Right hindlimb (tissue), 1 donor: ENCODE results near the gene ACAP2.
"Not testable (repeated sequence)": the region's sequence is repeated elsewhere in the genome, so short reads cannot be mapped to it uniquely, and the experiment has no call there.

Experiments
- DNase-seq: peaks from one replicate; pipeline ENCODE4 v3.0.0-alpha.2; 2018

The ACAP2 gene

DNA sequence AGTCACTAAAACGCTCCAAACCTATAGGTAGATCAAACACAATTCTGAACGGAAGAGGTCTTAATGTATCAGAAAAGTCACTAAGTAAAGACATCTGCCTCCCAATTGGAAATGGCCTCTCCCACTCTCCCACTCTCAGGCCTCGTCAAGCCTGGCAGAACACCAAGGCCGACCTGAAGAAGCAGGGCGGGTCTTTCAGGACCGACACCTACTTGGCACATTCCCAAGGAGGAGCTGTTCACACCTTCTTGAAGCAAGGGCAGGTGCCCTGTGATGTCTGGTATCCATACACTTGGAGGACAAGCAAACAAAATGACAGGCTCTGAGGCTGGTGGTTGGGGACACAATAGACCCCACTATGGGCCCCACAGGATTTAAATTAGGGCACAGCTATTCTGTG, 201.9 kb downstream of the ACAP2 start:
- peak; percentile 16 for DNase-seq

DNA sequence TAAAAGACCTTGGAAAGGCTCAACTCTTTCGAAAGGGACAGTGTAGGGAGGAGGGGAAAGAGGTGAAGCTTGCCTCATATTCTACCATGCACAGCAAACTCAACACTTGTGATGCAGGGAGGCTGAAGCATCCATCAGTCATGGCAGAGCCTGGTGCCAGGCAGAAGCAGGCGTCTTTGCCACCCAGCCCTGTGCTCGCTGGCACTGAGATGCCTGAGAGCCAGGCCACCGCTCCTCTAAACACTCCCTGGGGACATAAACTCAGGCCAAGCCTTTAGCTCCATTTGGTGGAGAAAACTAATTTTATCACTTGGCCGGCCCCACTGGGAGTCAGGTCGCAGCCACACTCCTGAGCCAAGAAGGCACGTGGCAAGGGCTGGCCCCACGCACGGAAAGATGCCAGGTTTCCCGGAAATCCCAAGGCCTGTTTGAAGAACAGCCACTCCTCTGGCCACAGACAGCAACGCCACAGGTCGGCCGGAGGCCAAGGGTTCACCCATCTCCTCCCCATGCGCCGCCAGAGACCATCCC, 202.6 kb downstream of the ACAP2 start:
- DNase-seq = peak; percentile 20

DNA sequence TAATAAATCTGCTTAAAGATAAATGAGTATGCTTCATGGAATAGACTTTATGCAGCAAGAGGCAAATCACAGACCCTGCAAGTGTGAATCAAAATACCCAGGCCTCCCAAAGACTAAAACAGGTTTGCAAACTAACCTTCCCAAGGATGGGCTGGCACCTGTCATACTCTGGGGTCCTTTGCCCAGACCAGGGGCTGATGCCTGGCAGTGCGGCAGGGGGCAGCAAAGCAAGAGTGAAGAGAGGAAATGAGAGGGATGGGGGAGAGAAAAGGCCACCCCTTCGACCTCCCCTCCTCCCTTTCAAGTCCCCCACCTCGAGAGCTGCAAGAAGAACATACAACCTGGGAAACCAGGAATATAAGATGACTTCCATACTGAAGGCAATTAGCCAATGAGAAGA, 203.7 kb downstream of the ACAP2 start:
- DNase-seq = no peak

DNA sequence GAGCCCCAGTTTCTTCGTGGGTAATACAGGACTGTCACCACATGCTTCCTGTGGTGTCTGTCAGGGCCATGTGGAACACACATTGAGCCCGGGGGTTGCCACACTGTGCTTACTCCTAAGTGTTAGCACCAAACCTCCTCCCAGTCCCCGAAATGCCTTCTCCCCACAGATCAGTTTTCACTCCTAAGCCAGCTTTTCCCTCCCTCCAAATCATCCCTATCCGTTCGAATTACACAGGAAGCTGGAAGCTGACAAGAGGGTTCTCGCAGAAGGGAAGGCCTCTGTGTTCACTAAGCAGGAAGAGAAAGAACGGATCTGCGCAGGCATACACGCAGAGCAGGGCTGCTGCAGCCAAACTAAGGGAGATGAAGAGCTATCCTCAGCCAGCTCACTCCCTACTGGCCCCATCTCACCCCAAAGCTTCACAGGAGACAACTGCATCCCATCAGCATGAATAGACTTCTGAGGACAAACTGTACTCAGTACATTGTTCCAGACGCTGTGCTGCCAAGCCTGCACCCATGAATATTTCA, 204.2 kb downstream of the ACAP2 start:
- DNase-seq = peak; percentile 72

DNA sequence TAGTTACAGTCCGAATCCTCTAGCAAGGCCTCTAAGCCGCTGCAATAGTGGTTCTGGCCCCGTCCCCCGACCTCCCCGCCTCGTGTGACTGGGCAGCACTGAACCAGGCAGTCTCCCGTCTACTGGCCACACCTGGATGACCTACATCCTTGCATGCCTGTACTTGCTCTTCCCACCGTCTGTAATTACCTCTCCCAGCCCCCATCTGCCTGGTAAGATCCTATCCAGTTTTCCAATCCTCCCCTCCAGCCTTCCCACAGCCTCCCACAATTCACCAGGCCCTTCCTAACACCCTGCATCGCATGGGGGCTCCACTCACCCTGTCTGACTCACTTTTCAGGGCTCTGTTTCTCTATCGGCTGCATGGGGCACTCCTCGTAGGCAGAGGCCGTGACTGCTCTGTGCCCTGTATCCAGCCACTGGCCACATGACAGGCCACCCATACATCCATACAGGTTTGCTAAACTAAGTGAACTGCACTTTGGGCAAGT, 204.7 kb downstream of the ACAP2 start:
- no peak for DNase-seq

DNA sequence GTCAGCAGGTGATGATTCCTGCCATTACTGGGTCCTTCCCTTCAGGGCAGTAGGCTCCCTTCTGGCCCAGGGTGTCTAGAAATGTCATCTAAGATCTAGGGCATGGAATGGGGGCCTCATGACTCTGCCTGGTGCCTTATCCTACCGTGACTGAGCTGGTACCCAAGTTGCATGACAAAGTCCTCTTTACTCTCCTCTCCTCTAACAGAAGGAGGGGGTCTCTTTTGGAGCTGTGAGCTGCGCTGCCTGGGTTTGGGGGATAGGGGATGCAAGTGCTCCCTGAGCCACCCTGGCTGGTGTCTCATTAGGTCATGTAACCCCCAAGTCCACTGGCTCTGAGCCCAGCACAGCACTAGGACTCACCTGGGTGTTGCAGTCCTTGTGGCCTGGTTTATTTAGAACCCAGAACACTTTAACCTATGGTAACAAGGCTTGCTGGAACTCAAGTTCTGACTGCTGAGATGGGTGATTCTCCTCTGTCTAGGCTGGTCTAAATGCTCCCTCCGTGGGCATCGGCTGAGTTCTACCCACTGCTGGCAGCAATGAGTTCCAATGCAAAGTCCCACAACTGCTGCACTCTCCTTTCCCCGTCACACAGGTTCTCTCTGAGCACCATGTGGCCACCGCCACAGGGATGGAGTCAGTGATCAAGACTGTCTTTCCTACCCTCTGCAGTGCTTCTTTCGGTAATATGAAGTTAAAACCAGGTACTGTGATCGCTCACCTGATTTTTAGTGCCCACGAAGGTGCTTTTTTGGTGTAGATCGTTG, 205.8 kb downstream of the ACAP2 start:
- no peak for DNase-seq

DNA sequence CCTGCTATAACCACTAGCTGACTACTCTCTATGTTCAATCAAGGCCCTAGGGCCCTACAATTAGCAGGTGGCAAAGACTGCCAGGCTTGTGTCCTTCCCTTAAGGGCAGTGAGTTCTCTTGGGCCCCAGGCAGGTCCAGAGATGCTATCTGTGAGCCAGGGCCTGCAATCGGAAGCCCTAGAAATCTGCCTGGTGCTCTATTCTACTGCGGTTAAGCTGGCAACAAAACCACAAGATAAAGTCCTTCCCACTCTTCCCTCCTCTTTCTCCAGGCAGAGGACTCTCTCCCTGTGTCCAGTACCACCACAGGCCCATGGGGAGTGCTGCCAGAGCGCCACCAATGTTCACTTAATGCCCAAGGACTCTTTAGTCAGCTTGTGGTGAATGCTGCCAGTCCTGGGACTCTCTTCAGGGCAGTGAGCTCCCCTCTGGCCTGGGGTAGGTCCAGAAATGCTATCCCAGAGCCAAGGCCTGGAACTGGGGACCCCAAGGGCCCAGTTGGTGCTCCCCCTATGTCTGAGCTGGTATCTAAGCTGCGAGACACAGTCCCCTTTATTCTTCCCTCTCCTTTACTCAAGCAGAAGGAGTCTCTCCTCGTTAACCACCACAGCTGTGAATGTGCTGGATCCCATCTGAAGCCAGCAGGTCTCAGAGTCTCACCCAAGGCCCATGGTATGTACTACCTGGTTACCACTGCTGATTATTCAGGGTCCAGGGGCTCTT, 206.6 kb downstream of the ACAP2 start:
- peak; percentile 7 for DNase-seq

DNA sequence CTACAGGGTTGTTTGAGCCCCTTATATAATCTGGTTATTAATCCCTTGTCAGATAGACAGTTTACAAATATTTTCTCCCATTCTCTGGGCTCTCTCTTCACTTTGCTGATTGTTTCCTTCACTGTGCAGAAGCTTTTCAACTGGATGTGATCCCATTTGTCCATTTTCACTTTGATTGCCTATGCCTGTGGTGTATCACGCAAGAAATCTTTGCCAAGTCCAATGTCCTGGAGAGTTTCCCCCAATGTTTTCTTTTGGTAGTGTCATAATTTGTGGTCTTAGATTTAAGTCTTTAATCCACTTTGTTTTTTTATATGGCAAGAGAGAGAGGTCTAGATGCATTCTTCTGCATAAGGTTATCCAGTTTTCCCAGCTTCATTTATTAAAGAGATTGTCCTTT, 212.6 kb downstream of the ACAP2 start:
- no peak for DNase-seq

DNA sequence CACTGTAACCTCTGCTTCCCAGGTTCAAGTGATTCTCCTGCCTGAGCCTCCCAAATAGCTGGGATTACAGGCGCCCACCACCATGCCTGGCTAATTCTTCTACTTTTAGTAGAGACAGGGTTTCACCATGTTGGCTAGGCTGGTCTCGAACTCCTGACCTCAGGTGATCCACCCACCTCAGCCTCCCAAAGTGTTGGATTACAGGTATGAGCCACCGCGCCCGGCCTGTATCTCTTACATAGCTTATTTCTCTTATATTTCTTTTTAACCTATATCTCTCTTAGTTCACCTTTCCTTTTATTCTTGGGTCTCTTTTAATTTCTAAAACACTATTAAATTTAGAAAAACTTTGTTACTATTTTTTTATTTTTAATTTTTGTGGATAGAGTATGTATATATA, 213.9 kb downstream of the ACAP2 start:
- not testable (repeated sequence) for DNase-seq

DNA sequence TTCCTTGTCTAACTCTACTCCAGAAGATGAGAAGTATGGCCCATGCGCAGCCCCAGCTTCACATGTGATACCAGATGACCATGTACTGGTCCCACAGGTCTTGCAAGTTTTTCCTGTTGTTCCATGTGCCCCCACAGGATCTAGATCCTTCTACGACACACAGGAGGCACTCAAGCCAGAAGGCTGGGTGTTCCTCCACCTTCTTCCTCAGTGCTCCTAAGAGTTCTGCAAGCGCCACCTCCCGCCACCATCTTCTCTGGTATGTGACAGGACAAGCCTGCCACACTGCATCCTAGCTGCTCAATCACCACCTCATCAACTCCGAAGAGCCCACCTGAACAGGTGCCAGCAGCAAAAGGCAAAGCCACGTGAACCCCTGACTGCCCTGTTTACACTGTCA, 214.9 kb downstream of the ACAP2 start:
- no peak for DNase-seq

DNA sequence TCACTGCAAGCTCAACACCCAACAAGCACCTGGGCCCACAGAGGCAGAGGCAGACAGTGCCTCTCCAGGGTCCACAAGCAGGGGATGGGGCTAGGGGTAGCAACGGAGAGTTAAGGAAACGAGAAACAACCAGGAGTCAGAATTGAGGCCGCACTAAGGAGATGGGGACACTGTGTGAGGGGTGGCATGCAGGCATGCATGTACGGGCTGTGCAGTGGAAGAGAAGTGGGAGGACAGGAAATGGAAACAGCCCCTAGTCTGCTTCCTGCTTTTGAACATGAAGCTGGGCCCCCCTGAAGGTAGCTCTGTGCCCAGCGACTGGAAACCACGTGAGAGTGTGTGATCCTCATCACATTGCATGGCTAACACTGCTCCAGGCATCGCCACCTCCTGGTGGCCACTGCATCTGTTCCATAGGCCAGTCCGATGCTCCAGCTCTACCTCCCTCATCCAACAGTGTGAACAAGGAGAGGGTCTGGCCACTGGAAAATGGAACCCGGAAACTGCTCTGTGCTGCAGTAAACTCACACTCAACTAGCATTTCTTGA, 215.8 kb downstream of the ACAP2 start:
- no peak for DNase-seq

DNA sequence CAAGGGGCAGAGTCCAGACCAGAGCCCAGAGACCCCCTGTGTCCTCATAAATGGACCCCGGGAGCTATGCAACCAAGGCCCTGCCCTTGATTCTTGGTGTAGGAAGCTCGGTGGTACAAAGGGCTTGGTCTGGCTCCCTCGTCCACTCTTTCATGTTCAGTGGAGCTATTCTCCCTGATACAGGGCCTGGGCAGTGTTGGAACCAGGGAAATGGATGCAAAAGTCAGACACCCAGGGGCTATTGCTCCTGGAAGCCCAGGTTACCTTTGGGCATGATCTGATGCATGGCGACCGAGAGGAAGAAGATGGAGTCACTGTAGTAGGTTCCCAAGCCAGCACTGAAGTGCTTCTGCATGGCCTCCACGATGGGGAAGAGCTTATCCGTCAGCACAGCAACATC, 216.4 kb downstream of the ACAP2 start:
- DNase-seq = no peak

DNA sequence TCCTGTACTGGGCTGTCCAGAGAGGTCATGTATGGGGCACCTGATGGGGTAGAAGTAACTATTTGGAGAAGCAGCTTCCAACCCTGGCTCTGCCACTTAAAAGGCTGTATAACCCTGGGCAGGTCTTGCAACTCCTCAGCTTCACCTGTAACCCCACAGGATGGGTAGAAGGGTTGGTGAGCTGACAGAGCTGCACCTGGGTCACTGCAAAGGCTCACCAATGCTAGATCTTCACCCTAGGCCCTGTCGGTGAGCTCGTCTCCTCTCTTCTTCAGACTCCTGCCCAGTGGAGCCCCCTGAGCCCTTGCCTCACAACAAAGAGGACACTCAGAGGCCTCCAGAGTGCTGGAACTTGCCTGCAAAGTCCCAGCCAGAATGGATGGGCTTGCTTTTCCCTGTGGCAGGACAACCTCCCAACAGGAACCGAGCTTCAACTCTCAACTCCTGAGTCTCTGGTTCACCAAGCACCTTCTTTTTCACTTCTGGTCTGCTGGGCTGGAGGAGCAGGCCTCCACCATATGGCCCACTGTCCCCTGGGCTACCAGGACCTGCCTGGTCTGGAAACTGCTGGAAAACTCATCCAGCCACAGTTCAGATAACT, 217.7 kb downstream of the ACAP2 start:
- no peak for DNase-seq
